ENCODE results near the gene PER3. TPM values are rescaled to one million over a fixed set of nuclear protein-coding genes. Genes with fewer than 3 reads are reported as not detected.

Gene PER3
- total RNA-seq, 1 experiment from 2014 or later, result 4.3 TPM

GRCh38 chr1:7769673-7770412 is 14.2 kb upstream of the PER3 start:
- no peak overlapping the region for H3K27ac ChIP-seq (ENCODE audit: low read length)
- peaks cover 11% of the 10 kb centered on the region; the same call in 1 of the 2 replicates for H3K27me3 ChIP-seq (ENCODE audit: low read length)
- H3K9me3 ChIP-seq (ENCODE audit: low read length), result no peaks in the 10 kb centered on the region
- ChIA-PET POLR2A (ENCODE audit: unreplicated experiment) (no interaction called here), CTCF (no interaction called here)
- DNase-seq, result no peak
- H3F3A ChIP-seq (ENCODE audit: low read length, unreplicated experiment), result no peaks in the 10 kb centered on the region
- H4K20me1 ChIP-seq (ENCODE audit: low read length), result peaks cover 8% of the 10 kb centered on the region; the same call in 1 of the 2 replicates
- peak overlapping the region; percentile 100; the same call in 1 of the 2 replicates for H2AFZ ChIP-seq (ENCODE audit: low read length)
- H3K9me2 ChIP-seq (replicated peaks; ENCODE audit: low read length), result no peaks in the 10 kb centered on the region
- BruUV-seq (replicated peaks), result no TSS peak
- no peak overlapping the region for H3K4me3 ChIP-seq (ENCODE audit: low read length)
- peaks cover 35% of the 10 kb centered on the region for H3K79me2 ChIP-seq (ENCODE audit: low read length)
- H3K4me2 ChIP-seq (ENCODE audit: low read length), result no peak overlapping the region
- peaks cover 13% of the 10 kb centered on the region; the same call in 1 of the 2 replicates for H3K4me1 ChIP-seq (ENCODE audit: insufficient read depth, low read length)
- intact Hi-C loops (cut with micrococcal nuclease), result no loop called here
- no peak for ATAC-seq
- no peak for TF ChIP-seq CTCF (conservative IDR thresholded peaks at IDR 0.05; ENCODE audit: low read depth, low read length)
- no peak for TF ChIP-seq EZH2 (IDR thresholded peaks at IDR 0.05; ENCODE audit: low read length, unreplicated experiment)
- TF ChIP-seq EZH2phosphoT487 (IDR thresholded peaks at IDR 0.05; ENCODE audit: borderline replicate concordance, low read length), result no peak
- H3K36me3 ChIP-seq (ENCODE audit: low read depth, low read length), result peaks cover 7% of the 10 kb centered on the region; the same call in 1 of the 2 replicates
- H3K9ac ChIP-seq (ENCODE audit: low read length), result no peak overlapping the region

DNA sequence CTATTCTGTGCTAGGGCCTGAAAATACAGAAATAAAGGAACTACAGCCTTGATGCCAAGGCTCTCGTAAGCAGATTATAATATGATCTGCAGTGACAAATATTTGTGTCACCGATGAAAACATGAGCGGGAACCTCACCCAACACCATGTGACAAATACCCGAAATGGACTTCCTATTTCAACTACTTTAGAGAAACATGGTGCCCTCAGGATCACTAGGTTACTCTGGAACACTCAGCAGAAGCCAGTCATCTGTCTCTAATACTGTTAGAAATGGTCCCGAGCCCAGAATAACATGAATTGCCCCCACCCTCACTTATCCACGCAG is 13.5 kb upstream of the PER3 start:
- ChIA-PET CTCF (no interaction called here), POLR2A (ENCODE audit: unreplicated experiment) (no interaction called here)
- H3K9ac ChIP-seq (ENCODE audit: low read length), result peak overlapping the region; percentile 55
- TF ChIP-seq EZH2 (IDR thresholded peaks at IDR 0.05; ENCODE audit: low read length, unreplicated experiment) (no peak), EZH2phosphoT487 (IDR thresholded peaks at IDR 0.05; ENCODE audit: borderline replicate concordance, low read length) (no peak), CTCF (conservative IDR thresholded peaks at IDR 0.05; ENCODE audit: low read depth, low read length) (no peak)
- intact Hi-C loops (cut with micrococcal nuclease), result no loop called here
- peaks cover 40% of the 10 kb centered on the region for H3K79me2 ChIP-seq (ENCODE audit: low read length)
- DNase-seq (peak; percentile 14), ATAC-seq (no peak; the same call in 1 of the 2 replicates)
- peak overlapping the region; percentile 100 for H2AFZ ChIP-seq (ENCODE audit: low read length)
- H3K4me2 ChIP-seq (ENCODE audit: low read length), result peak overlapping the region; percentile 99
- no peak overlapping the region for H3K27ac ChIP-seq (ENCODE audit: low read length)
- peak overlapping the region; percentile 96 for H3K4me3 ChIP-seq (ENCODE audit: low read length)
- no peaks in the 10 kb centered on the region for H3F3A ChIP-seq (ENCODE audit: low read length, unreplicated experiment)
- BruUV-seq (replicated peaks), result TSS peak; percentile 89
- H3K4me1 ChIP-seq (ENCODE audit: insufficient read depth, low read length), result peaks cover 13% of the 10 kb centered on the region; the same call in 1 of the 2 replicates
- no peaks in the 10 kb centered on the region for H3K9me3 ChIP-seq (ENCODE audit: low read length)
- H3K36me3 ChIP-seq (ENCODE audit: low read depth, low read length), result peaks cover 7% of the 10 kb centered on the region; the same call in 1 of the 2 replicates
- H3K27me3 ChIP-seq (ENCODE audit: low read length), result peaks cover 11% of the 10 kb centered on the region; the same call in 1 of the 2 replicates
- no peaks in the 10 kb centered on the region for H3K9me2 ChIP-seq (replicated peaks; ENCODE audit: low read length)
- peaks cover 8% of the 10 kb centered on the region; the same call in 1 of the 2 replicates for H4K20me1 ChIP-seq (ENCODE audit: low read length)

Measured in PC-3 (cell line).